ENCODE data around the gene PALLD. TPM values are rescaled to one million over a fixed set of nuclear protein-coding genes. Genes with fewer than 3 reads are reported as not detected.

The PALLD gene
- total RNA-seq, 1 donor from 2014 or later: 45.6 TPM

GRCh38 chr4:168586926-168587325, 90.1 kb downstream of the PALLD start:
- no peak for TF ChIP-seq CTCF (conservative IDR thresholded peaks at IDR 0.05; ENCODE audit: low read depth, low read length)
- DNase-seq (ENCODE audit: low read depth): no peak
- no peak overlapping the region for H3K4me3 ChIP-seq (ENCODE audit: low read depth, low read length)

GRCh38 chr4:168587411-168588125, 90.7 kb downstream of the PALLD start:
- H3K4me3 ChIP-seq (ENCODE audit: low read depth, low read length): no peak overlapping the region
- TF ChIP-seq CTCF (conservative IDR thresholded peaks at IDR 0.05; ENCODE audit: low read depth, low read length): no peak
- DNase-seq (ENCODE audit: low read depth): no peak

GRCh38 chr4:168588916-168589531, 92.2 kb downstream of the PALLD start:
- no peak for TF ChIP-seq CTCF (conservative IDR thresholded peaks at IDR 0.05; ENCODE audit: low read depth, low read length)
- DNase-seq (ENCODE audit: low read depth): peak; percentile 66
- no peak overlapping the region for H3K4me3 ChIP-seq (ENCODE audit: low read depth, low read length)

- DNase-seq (ENCODE audit: low read depth): no peak
- no peak overlapping the region for H3K4me3 ChIP-seq (ENCODE audit: low read depth, low read length)
- TF ChIP-seq CTCF (conservative IDR thresholded peaks at IDR 0.05; ENCODE audit: low read depth, low read length): no peak
Observed at GRCh38 chr4:168592676-168593075, 95.8 kb downstream of the PALLD start.

GRCh38 chr4:168593399-168593798, 96.5 kb downstream of the PALLD start:
- no peak overlapping the region for H3K4me3 ChIP-seq (ENCODE audit: low read depth, low read length)
- no peak for TF ChIP-seq CTCF (conservative IDR thresholded peaks at IDR 0.05; ENCODE audit: low read depth, low read length)
- no peak for DNase-seq (ENCODE audit: low read depth)

- no peak for DNase-seq (ENCODE audit: low read depth)
- TF ChIP-seq CTCF (conservative IDR thresholded peaks at IDR 0.05; ENCODE audit: low read depth, low read length): no peak
- H3K4me3 ChIP-seq (ENCODE audit: low read depth, low read length): no peak overlapping the region
Observed at GRCh38 chr4:168594121-168594520, 97.3 kb downstream of the PALLD start.

GRCh38 chr4:168598191-168598590, 101.3 kb downstream of the PALLD start:
- no peak for TF ChIP-seq CTCF (conservative IDR thresholded peaks at IDR 0.05; ENCODE audit: low read depth, low read length)

More at GRCh38 chr4:168598191-168598590, 101.3 kb downstream of the PALLD start:
- DNase-seq (ENCODE audit: low read depth): no peak
- H3K4me3 ChIP-seq (ENCODE audit: low read depth, low read length): no peak overlapping the region

Data from epithelial cell of proximal tubule (primary cell).